WTC11 (cell line): ENCODE measurements around the gene TMEM81.

Experiments used
- AFF4 ChIP-seq: sonication (generic); formaldehyde crosslinking; IDR thresholded peaks from 2 replicates; pipeline ENCODE4 v1.8.1; 2023; ENCODE audit warnings: mild to moderate bottlenecking, missing genetic modification reagents, borderline replicate concordance
- ATF1 ChIP-seq: sonication (generic); formaldehyde crosslinking; IDR thresholded peaks from 2 replicates; pipeline ENCODE4 v1.8.1; 2023; ENCODE audit warnings: mild to moderate bottlenecking, moderate library complexity, missing genetic modification reagents
- CBFB ChIP-seq: sonication (generic); formaldehyde crosslinking; IDR thresholded peaks from 2 replicates; pipeline ENCODE4 v1.8.1; 2022; ENCODE audit warnings: mild to moderate bottlenecking, low read depth, missing genetic modification reagents
- CTCF ChIP-seq: fragments of 200-600 bp; IDR thresholded peaks from 2 replicates; pipeline ENCODE4 v1.8.0; 2022; ENCODE audit warnings: antibody characterized with exemption
- MAX ChIP-seq: sonication (generic); formaldehyde crosslinking; IDR thresholded peaks from 2 replicates; pipeline ENCODE4 v1.8.0; 2022; ENCODE audit warnings: mild to moderate bottlenecking, missing genetic modification reagents
- NFE2L1 ChIP-seq: sonication (generic); formaldehyde crosslinking; IDR thresholded peaks from 2 replicates; pipeline ENCODE4 v1.8.1; 2023; ENCODE audit warnings: missing genetic modification reagents
- NR3C1 ChIP-seq: sonication (generic); formaldehyde crosslinking; conservative IDR thresholded peaks from 2 replicates; pipeline ENCODE4 v1.8.1; 2023; ENCODE audit warnings: low read depth, mild to moderate bottlenecking, missing genetic modification reagents
- SP1 ChIP-seq: sonication (generic); formaldehyde crosslinking; conservative IDR thresholded peaks from 2 replicates; pipeline ENCODE4 v1.8.1; 2022; ENCODE audit warnings: missing genetic modification reagents
- TCF7 ChIP-seq: sonication (generic); formaldehyde crosslinking; IDR thresholded peaks from 2 replicates; pipeline ENCODE4 v1.8.0; 2022; ENCODE audit warnings: mild to moderate bottlenecking, low read depth, missing genetic modification reagents, moderate library complexity
- ZBTB21 ChIP-seq: sonication (generic); formaldehyde crosslinking; IDR thresholded peaks from 2 replicates; pipeline ENCODE4 v1.8.1; 2023; ENCODE audit warnings: mild to moderate bottlenecking, missing genetic modification reagents, borderline replicate concordance
- ZNF121 ChIP-seq: sonication (generic); formaldehyde crosslinking; IDR thresholded peaks from 2 replicates; pipeline ENCODE4 v1.8.0; 2023; ENCODE audit warnings: missing genetic modification reagents
- TF ChIP-seq, protein P1 (sequence below): sonication (generic); formaldehyde crosslinking; IDR thresholded peaks from 2 replicates; pipeline ENCODE4 v1.8.0; 2023; ENCODE audit warnings: missing genetic modification reagents

DNA sequence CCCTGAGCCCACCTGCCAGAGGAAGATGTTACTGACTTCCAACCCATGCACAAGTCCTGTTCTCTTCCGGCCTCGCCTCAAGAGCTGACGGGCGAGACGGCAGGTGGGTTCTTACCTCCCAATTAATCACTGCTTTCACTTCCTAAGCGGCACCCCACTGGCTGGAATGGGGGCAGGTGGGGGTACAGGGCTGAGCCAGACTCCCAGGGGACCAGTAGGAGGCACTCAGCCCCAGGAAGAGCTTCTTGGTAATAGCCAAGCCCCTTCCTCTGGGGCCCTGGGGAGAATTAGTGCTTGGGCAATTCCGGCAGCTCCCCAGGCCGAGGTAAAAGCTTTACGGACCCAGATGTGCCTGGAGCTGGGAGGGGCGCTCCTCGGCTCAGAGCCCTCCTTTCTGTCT is 31.6 kb downstream of the TMEM81 start:
- TF ChIP-seq NR3C1 (CRISPR knock-in tag) (no peak), SP1 (CRISPR knock-in tag) (no peak), ATF1 (CRISPR knock-in tag) (no peak), NFE2L1 (no peak), CTCF (no peak), ZNF121 (no peak), AFF4 (CRISPR knock-in tag) (no peak), MAX (CRISPR knock-in tag) (no peak), ZBTB21 (CRISPR knock-in tag) (no peak), CBFB (no peak), TCF7 (CRISPR knock-in tag) (no peak)
- TF ChIP-seq, protein P1, sequence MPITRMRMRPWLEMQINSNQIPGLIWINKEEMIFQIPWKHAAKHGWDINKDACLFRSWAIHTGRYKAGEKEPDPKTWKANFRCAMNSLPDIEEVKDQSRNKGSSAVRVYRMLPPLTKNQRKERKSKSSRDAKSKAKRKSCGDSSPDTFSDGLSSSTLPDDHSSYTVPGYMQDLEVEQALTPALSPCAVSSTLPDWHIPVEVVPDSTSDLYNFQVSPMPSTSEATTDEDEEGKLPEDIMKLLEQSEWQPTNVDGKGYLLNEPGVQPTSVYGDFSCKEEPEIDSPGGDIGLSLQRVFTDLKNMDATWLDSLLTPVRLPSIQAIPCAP (CRISPR knock-in tag), result no peak
